Calu3 (cell line): ENCODE measurements around the gene SLC2A10. TPM values are rescaled to one million over a fixed set of nuclear protein-coding genes. Genes with fewer than 3 reads are reported as not detected.

Source experiments
- BruUV-seq: library from RNA; stranded (reverse); fragments of 400-500 nt; replicated peaks from 2 replicates; lab custom pipeline; 2021; lab: Mats Ljungman, UMichigan
- CTCF ChIA-PET: fragments of 300-600 bp; sonication (Branson Sonifier 250); formaldehyde crosslinking; loops from one replicate; lab custom pipeline; 2022; ENCODE audit warnings: antibody characterized with exemption; lab: Charles Lee
- DNase-seq: peaks from one replicate; pipeline ENCODE4 v3.0.0; 2022
- H3K27ac Mint-ChIP-seq: one replicate; pipeline ENCODE4 v1.8.0; 2022; ENCODE audit warnings: mixed read lengths; ENCODE audit not compliant: unreplicated experiment
- H3K27me3 Mint-ChIP-seq: one replicate; pipeline ENCODE4 v1.8.0; 2022; ENCODE audit warnings: mixed read lengths; ENCODE audit not compliant: unreplicated experiment
- H3K36me3 Mint-ChIP-seq: one replicate; pipeline ENCODE4 v1.8.0; 2022; ENCODE audit warnings: mild to moderate bottlenecking, moderate library complexity, mixed read lengths; ENCODE audit not compliant: insufficient read depth, unreplicated experiment
- H3K4me1 Mint-ChIP-seq: one replicate; pipeline ENCODE4 v1.8.0; 2022; ENCODE audit warnings: mild to moderate bottlenecking, low read depth, mixed read lengths; ENCODE audit not compliant: unreplicated experiment
- H3K4me3 Mint-ChIP-seq: one replicate; pipeline ENCODE4 v1.8.0; 2022; ENCODE audit warnings: mild to moderate bottlenecking, low read depth, moderate library complexity, mixed read lengths; ENCODE audit not compliant: unreplicated experiment
- H3K9me3 Mint-ChIP-seq: one replicate; pipeline ENCODE4 v1.8.0; 2022; ENCODE audit warnings: low read depth, mixed read lengths; ENCODE audit not compliant: unreplicated experiment
- intact Hi-C: fragments of 100-400 bp; cut with micrococcal nuclease; formaldehyde crosslinking; loops from one replicate; pipeline ENCODE4 v1.10.0; 2022; ENCODE audit not compliant: unreplicated experiment
- total RNA-seq: library from RNA; stranded (reverse); gene quantifications from 2 replicates; pipeline ENCODE4 v1.2.3, GENCODE V29; 2022
- TF ChIP-seq, protein P1 (sequence below): fragments of 200-600 bp; IDR thresholded peaks from one replicate; pipeline ENCODE4 v1.8.0; 2022; ENCODE audit warnings: antibody characterized with exemption; ENCODE audit not compliant: unreplicated experiment

SLC2A10 gene
- total RNA-seq, 1 experiment from 2014 or later: 24.9 TPM

GRCh38 chr20:46756419-46756818 lies 47.0 kb downstream of the SLC2A10 start:
- intact Hi-C loops: no loop called here
- DNase-seq: no peak
- no TSS peak for BruUV-seq
- CTCF ChIA-PET: interaction anchor here (1.4 kb wide), 1 partner anchor 425 kb away, joined by 3 read pairs; no protein-coding TSS in a partner anchor
- TF ChIP-seq, protein P1, sequence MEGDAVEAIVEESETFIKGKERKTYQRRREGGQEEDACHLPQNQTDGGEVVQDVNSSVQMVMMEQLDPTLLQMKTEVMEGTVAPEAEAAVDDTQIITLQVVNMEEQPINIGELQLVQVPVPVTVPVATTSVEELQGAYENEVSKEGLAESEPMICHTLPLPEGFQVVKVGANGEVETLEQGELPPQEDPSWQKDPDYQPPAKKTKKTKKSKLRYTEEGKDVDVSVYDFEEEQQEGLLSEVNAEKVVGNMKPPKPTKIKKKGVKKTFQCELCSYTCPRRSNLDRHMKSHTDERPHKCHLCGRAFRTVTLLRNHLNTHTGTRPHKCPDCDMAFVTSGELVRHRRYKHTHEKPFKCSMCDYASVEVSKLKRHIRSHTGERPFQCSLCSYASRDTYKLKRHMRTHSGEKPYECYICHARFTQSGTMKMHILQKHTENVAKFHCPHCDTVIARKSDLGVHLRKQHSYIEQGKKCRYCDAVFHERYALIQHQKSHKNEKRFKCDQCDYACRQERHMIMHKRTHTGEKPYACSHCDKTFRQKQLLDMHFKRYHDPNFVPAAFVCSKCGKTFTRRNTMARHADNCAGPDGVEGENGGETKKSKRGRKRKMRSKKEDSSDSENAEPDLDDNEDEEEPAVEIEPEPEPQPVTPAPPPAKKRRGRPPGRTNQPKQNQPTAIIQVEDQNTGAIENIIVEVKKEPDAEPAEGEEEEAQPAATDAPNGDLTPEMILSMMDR: no peak
- Mint-ChIP-seq H3K36me3 (no peaks in the 10 kb centered on the region), H3K4me3 (no peak overlapping the region), H3K27ac (no peak overlapping the region), H3K27me3 (peaks cover 29% of the 10 kb centered on the region), H3K4me1 (peaks cover 15% of the 10 kb centered on the region), H3K9me3 (no peaks in the 10 kb centered on the region)

- CTCF ChIA-PET: interaction anchor here (0.8 to 0.9 kb wide), 2 partner anchors 320 to 449 kb away, joined by 3 to 5 read pairs; no protein-coding TSS in a partner anchor
- H3K27me3 Mint-ChIP-seq: peaks cover 37% of the 10 kb centered on the region
Observed at GRCh38 chr20:46757135-46757534, 47.7 kb downstream of the SLC2A10 start.

DNA sequence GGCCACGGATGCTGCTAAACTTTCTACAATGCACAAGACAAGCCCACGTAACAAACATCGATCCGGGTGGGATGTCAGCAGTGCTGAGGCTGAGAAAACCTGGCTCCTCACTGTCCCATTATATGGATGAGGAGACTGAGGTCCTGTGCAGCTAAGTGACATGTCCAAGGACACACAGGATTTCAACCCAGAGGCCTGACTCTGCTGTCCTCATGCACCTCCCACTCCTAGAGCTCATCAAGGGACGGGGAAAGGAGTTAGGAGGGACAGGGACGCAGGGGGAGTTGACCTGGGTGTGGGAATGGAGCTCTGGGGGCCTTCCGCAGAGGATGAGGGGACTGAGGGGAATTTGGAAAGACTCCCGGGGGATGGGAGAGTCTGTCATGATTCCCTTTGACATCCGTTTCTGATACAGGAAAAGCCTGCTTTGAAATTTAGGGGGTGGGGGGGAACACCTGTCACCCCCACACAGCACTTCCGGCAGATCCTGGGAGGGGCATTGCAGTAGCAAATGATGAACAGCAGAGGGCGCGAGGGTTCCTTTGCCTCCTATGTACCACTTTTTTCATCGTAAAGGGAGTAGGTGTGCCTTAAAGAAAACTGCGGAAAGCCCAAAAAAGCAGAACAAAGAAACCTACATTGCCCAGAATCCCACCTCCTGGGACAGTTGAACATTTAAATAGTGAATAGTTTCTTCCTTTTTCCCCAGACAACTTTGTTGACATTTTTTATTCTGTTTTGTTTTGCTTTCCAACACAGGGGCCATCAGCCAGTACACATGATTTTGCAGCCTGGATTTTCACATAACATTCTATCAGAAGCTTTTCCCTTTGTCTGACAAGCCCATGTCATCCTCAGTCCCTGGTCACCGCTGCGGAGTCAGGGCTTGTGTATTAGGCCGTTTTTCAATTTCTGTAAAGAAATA lies 48.6 kb downstream of the SLC2A10 start:
- intact Hi-C loops: loop anchor here (2.0 kb wide), 2 partner anchors 255 to 393 kb away; no protein-coding TSS in a partner anchor
- Mint-ChIP-seq H3K27ac (no peak overlapping the region), H3K4me1 (peaks cover 9% of the 10 kb centered on the region), H3K36me3 (no peaks in the 10 kb centered on the region), H3K27me3 (peaks cover 45% of the 10 kb centered on the region), H3K9me3 (no peaks in the 10 kb centered on the region), H3K4me3 (no peak overlapping the region)
- CTCF ChIA-PET: interaction anchor here (0.6 to 0.9 kb wide), 5 partner anchors 230 to 513 kb away, joined by 3 to 5 read pairs (median 3); no protein-coding TSS in a partner anchor
- no TSS peak for BruUV-seq
- DNase-seq: peak; percentile 81
- TF ChIP-seq, protein P1: peak; percentile 99

More at GRCh38 chr20:46757135-46757534, 47.7 kb downstream of the SLC2A10 start:
- no peaks in the 10 kb centered on the region for H3K36me3 Mint-ChIP-seq
- H3K4me3 Mint-ChIP-seq: no peak overlapping the region
- DNase-seq: no peak
- intact Hi-C loops: no loop called here
- TF ChIP-seq, protein P1: no peak
- H3K9me3 Mint-ChIP-seq: no peaks in the 10 kb centered on the region
- peaks cover 15% of the 10 kb centered on the region for H3K4me1 Mint-ChIP-seq
- no peak overlapping the region for H3K27ac Mint-ChIP-seq
- no TSS peak for BruUV-seq

GRCh38 chr20:46758929-46759669 lies 49.6 kb downstream of the SLC2A10 start:
- Mint-ChIP-seq H3K9me3 (no peaks in the 10 kb centered on the region), H3K4me1 (peaks cover 7% of the 10 kb centered on the region), H3K27me3 (peaks cover 47% of the 10 kb centered on the region), H3K27ac (no peak overlapping the region), H3K4me3 (no peak overlapping the region), H3K36me3 (no peaks in the 10 kb centered on the region)
- no peak for DNase-seq
- TF ChIP-seq, protein P1: no peak
- BruUV-seq: no TSS peak
- CTCF ChIA-PET: no interaction called here
- intact Hi-C loops: loop anchor here (2.0 kb wide), 2 partner anchors 254 to 392 kb away; no protein-coding TSS in a partner anchor
